Fibroblast of lung (primary cell): ENCODE results near the gene USP19.

Experiments
- CTCF ChIP-seq, 2 donors: IDR thresholded peaks in 1 of 2; conservative IDR thresholded peaks in 1 of 2; 1 replicate in 1 of 2; 2 replicates in 1 of 2; pipeline ENCODE4 v1.5.1; 2011 to 2012; ENCODE audit warnings: low read length in 2 of 2, control low read depth in 1 of 2, inconsistent platforms in 1 of 2, low read depth in 1 of 2, mild to moderate bottlenecking in 1 of 2
- EZH2 ChIP-seq: IDR thresholded peaks from 2 replicates; pipeline ENCODE4 v1.5.1; 2012; ENCODE audit warnings: low read length, control low read depth, mild to moderate bottlenecking; ENCODE audit errors: missing control alignments

- no peak for TF ChIP-seq CTCF (conservative IDR thresholded peaks at IDR 0.05 in 1 of 2, IDR thresholded peaks at IDR 0.05 in 1 of 2; ENCODE audit: low read depth in 1 of 2, low read length in 2 of 2)
- no peak for TF ChIP-seq EZH2
Measured at GRCh38 chr3:49111347-49111746, 9.3 kb downstream of the USP19 start.
